Keratinocyte (primary cell): Measurements from ENCODE around the gene MRM3. TPM values are rescaled to one million over a fixed set of nuclear protein-coding genes. Genes with fewer than 3 reads are reported as not detected.

ENCODE experiments used
- DNase-seq: peaks from one replicate; pipeline ENCODE4 v3.0.0-alpha.2; 2011; ENCODE audit warnings: low read depth, missing footprints, low spot score
- FAIRE-seq: peaks from 2 replicates; lab custom pipeline; 2011; peaks lifted over from hg19 to GRCh38; lab: Jason Lieb, UNC
- H2AFZ ChIP-seq: 2 replicates; pipeline ENCODE4 v1.6.0; 2012; ENCODE audit warnings: low read length, control low read depth, inconsistent platforms; ENCODE audit not compliant: control insufficient read depth
- H3K27ac ChIP-seq: 2 replicates; pipeline ENCODE4 v1.5.1; 2011; ENCODE audit warnings: low read length; ENCODE audit not compliant: control insufficient read depth, insufficient read depth
- H3K27me3 ChIP-seq: 3 replicates; pipeline ENCODE4 v1.6.0; 2011; ENCODE audit warnings: low read length; ENCODE audit not compliant: control insufficient read depth, insufficient read depth; ENCODE audit errors: extremely low read depth
- H3K36me3 ChIP-seq, 2 experiments: 2 replicates in 1 of 2; 3 replicates in 1 of 2; pipeline ENCODE4 v1.5.1; 2011; ENCODE audit warnings: low read length in 2 of 2, mild to moderate bottlenecking in 1 of 2; ENCODE audit not compliant: control insufficient read depth in 2 of 2, insufficient read depth in 2 of 2; ENCODE audit errors: extremely low read depth in 1 of 2
- H3K4me1 ChIP-seq: 3 replicates; pipeline ENCODE4 v1.5.1; 2011; ENCODE audit warnings: low read length; ENCODE audit not compliant: control insufficient read depth, insufficient read depth; ENCODE audit errors: extremely low read depth
- H3K4me2 ChIP-seq: 3 replicates; pipeline ENCODE4 v1.6.0; 2011; ENCODE audit warnings: low read depth, low read length; ENCODE audit not compliant: control insufficient read depth, insufficient read depth; ENCODE audit errors: extremely low read depth
- H3K4me3 ChIP-seq, 3 experiments: fragments of 200-600 bp in 1 of 3; sonication (generic) in 1 of 3; 2 replicates in 2 of 3; 3 replicates in 1 of 3; pipeline ENCODE4 v1.5.1; 2011 to 2016; ENCODE audit warnings: low read length in 3 of 3, mild to moderate bottlenecking in 3 of 3, control low read depth in 2 of 3, inconsistent platforms in 1 of 3, low read depth in 1 of 3, mixed read lengths in 1 of 3, mixed run types in 1 of 3, moderate library complexity in 1 of 3; ENCODE audit not compliant: control insufficient read depth in 2 of 3, insufficient read depth in 2 of 3; ENCODE audit errors: extremely low read depth in 1 of 3
- H3K79me2 ChIP-seq: 2 replicates; pipeline ENCODE4 v1.6.0; 2012; ENCODE audit warnings: low read length; ENCODE audit not compliant: control insufficient read depth, insufficient read depth
- H3K9ac ChIP-seq: 3 replicates; pipeline ENCODE4 v1.6.0; 2011; ENCODE audit warnings: low read length; ENCODE audit not compliant: control insufficient read depth, insufficient read depth; ENCODE audit errors: extremely low read depth
- H3K9me1 ChIP-seq: 3 replicates; pipeline ENCODE4 v1.6.0; 2011; ENCODE audit warnings: low read length; ENCODE audit not compliant: control insufficient read depth, insufficient read depth; ENCODE audit errors: extremely low read depth
- H3K9me3 ChIP-seq: 2 replicates; pipeline ENCODE4 v1.5.1; 2012; ENCODE audit warnings: low read depth, low read length; ENCODE audit not compliant: control insufficient read depth
- H4K20me1 ChIP-seq: 3 replicates; pipeline ENCODE4 v1.6.0; 2011; ENCODE audit warnings: low read length; ENCODE audit not compliant: control insufficient read depth, insufficient read depth; ENCODE audit errors: extremely low read depth
- CTCF ChIP-seq, 3 experiments: IDR thresholded peaks in 1 of 3; conservative IDR thresholded peaks in 1 of 3; optimal IDR thresholded peaks in 1 of 3; 2 replicates in 2 of 3; 3 replicates in 1 of 3; pipeline versions ENCODE3 to v1.5.1; 2011; ENCODE audit warnings: low read length in 3 of 3, mild to moderate bottlenecking in 3 of 3, moderate library complexity in 2 of 3, control low read depth in 1 of 3, inconsistent platforms in 1 of 3; ENCODE audit not compliant: insufficient read depth in 2 of 3; ENCODE audit errors: extremely low read depth in 1 of 3
- EZH2 ChIP-seq: IDR thresholded peaks from one replicate; pipeline ENCODE4 v1.6.1; 2012; ENCODE audit warnings: inconsistent platforms, mild to moderate bottlenecking, low read length, moderate library complexity
- dilution Hi-C: fragments of 300-500 bp; cut with MboI; formaldehyde crosslinking; loops from one replicate; pipeline ENCODE4 v1.7.0; 2020; ENCODE audit warnings: low sequenced_read_pairs; ENCODE audit not compliant: extremely low pct_ligation_motif_present
- polyA plus RNA-seq, 5 experiments: library from polyadenylated mRNA; depleted of rRNA in 3 of 5; stranded (reverse) in 3 of 5; stranded (forward) in 1 of 5; unstranded in 1 of 5; fragments of >200 nt; gene quantifications; 1 replicate in 1 of 5; 2 replicates in 3 of 5; 3 replicates in 1 of 5; pipeline versions ENCODE4 v1.2.1 to v1.2.3, GENCODE V29; 2011 to 2012; ENCODE audit warnings: missing spikeins in 2 of 5, low read depth in 1 of 5, low replicate concordance in 1 of 5

MRM3 gene
- polyA plus RNA-seq, 1 donor (not counting 4 experiments of a cell fraction or from before 2014, with no cell fraction given): 15.5 TPM

DNA sequence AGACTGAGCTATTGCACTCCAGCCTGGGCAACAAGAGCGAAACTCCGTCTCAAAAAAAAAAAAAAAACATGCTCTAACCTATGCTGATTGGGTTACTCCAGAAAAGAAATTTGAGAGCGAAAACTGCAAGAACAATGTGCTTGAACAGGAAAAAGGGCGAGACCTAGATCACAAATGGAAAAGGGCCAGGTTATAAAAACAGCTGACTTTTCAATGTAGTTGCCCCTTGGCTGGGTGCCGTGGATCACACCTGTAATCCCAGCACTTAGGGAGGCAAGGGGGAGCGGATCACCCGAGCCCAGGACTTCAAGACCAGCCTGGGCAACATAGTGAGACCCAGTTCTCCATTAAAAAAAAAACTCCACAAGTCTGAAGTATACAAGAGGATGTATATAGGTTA, 48.8 kb downstream of the MRM3 start:
- FAIRE-seq: no peak

GRCh38 chr17:834136-834535, 52.0 kb downstream of the MRM3 start:
- dilution Hi-C loops: no loop called here
- no peak overlapping the region for H2AFZ ChIP-seq
- H3K9me1 ChIP-seq: peaks cover 3% of the 10 kb centered on the region
- no peaks in the 10 kb centered on the region for H3K27me3 ChIP-seq
- H3K79me2 ChIP-seq: peaks cover 74% of the 10 kb centered on the region
- no peak overlapping the region for H3K4me3 ChIP-seq
- no peak overlapping the region for H3K27ac ChIP-seq
- peaks cover 4% of the 10 kb centered on the region for H4K20me1 ChIP-seq
- no peaks in the 10 kb centered on the region for H3K9me3 ChIP-seq
- H3K4me2 ChIP-seq: no peak overlapping the region
- FAIRE-seq (no peak), DNase-seq (no peak)
- TF ChIP-seq CTCF (optimal IDR thresholded peaks at IDR 0.05 in 1 of 3, IDR thresholded peaks at IDR 0.05 in 1 of 3, conservative IDR thresholded peaks at IDR 0.05 in 1 of 3; ENCODE audit: extremely low read depth in 1 of 3, insufficient read depth in 2 of 3, low read length in 3 of 3) (no peak), EZH2 (no peak)
- H3K36me3 ChIP-seq: peaks cover 10 to 14% of the 10 kb centered on the region in 2 experiments
- no peak overlapping the region for H3K9ac ChIP-seq
- no peaks in the 10 kb centered on the region for H3K4me1 ChIP-seq

More for the DNA sequence above, 48.8 kb downstream of the MRM3 start:
- dilution Hi-C loops: no loop called here
- H4K20me1 ChIP-seq: peaks cover 8% of the 10 kb centered on the region
- H3K9ac ChIP-seq: no peak overlapping the region
- H3K9me3 ChIP-seq: no peaks in the 10 kb centered on the region
- no peaks in the 10 kb centered on the region for H3K9me1 ChIP-seq
- no peaks in the 10 kb centered on the region for H3K27me3 ChIP-seq
- DNase-seq: no peak
- H3K79me2 ChIP-seq: peaks cover 63% of the 10 kb centered on the region
- H3K4me3 ChIP-seq: no peak overlapping the region
- H3K27ac ChIP-seq: no peak overlapping the region
- no peak for TF ChIP-seq CTCF (optimal IDR thresholded peaks at IDR 0.05 in 1 of 3, IDR thresholded peaks at IDR 0.05 in 1 of 3, conservative IDR thresholded peaks at IDR 0.05 in 1 of 3; ENCODE audit: extremely low read depth in 1 of 3, insufficient read depth in 2 of 3, low read length in 3 of 3)
- TF ChIP-seq EZH2: no peak
- no peak overlapping the region for H3K4me2 ChIP-seq
- peaks cover 3 to 5% of the 10 kb centered on the region in 2 experiments for H3K36me3 ChIP-seq
- no peaks in the 10 kb centered on the region for H3K4me1 ChIP-seq
- no peak overlapping the region for H2AFZ ChIP-seq
